Frontal cortex (tissue), 4 donors: Measurements from ENCODE around the gene PRG3. TPM values are rescaled to one million over a fixed set of nuclear protein-coding genes. Genes with fewer than 3 reads are reported as not detected.
"Not testable (repeated sequence)": the region's sequence is repeated elsewhere in the genome, so short reads cannot be mapped to it uniquely, and the experiment has no call there.

Source experiments
- DNase-seq, 2 donors: peaks; one replicate each; pipeline ENCODE4 v3.0.0; 2012; ENCODE audit warnings: low spot score in 2 of 2
- FAIRE-seq: peaks from 2 replicates; lab custom pipeline; 2012; peaks lifted over from hg19 to GRCh38; lab: Jason Lieb, UNC
- total RNA-seq: library from RNA; depleted of rRNA; stranded (reverse); fragments of >200 nt; gene quantifications from one replicate; pipeline ENCODE4 v1.2.3, GENCODE V29; 2014
- donor health status: control.
- donor health status: control.
- donor health status: control.

PRG3 gene
- total RNA-seq, 1 donor from 2014 or later: not detected

- DNase-seq (no peak), FAIRE-seq (no peak)
Measured at GRCh38 chr11:57363131-57364080, 17.5 kb downstream of the PRG3 start.

GRCh38 chr11:57361926-57362325 is 19.0 kb downstream of the PRG3 start:
- FAIRE-seq: no peak

GRCh38 chr11:57361420-57361819 is 19.5 kb downstream of the PRG3 start:
- DNase-seq, FAIRE-seq: not testable (repeated sequence)

More at GRCh38 chr11:57361926-57362325, 19.0 kb downstream of the PRG3 start:
- no peak for DNase-seq

GRCh38 chr11:57360991-57361390 is 20.0 kb downstream of the PRG3 start:
- DNase-seq (no peak), FAIRE-seq (no peak)

GRCh38 chr11:57359896-57360690 is 20.9 kb downstream of the PRG3 start:
- FAIRE-seq: no peak
- no peak for DNase-seq

- DNase-seq: no peak
- FAIRE-seq: no peak
Measured at GRCh38 chr11:57359396-57359795, 21.6 kb downstream of the PRG3 start.

- no peak for FAIRE-seq
- no peak for DNase-seq
Measured at GRCh38 chr11:57358991-57359390, 22.0 kb downstream of the PRG3 start.

- FAIRE-seq (no peak), DNase-seq (no peak)
Measured at GRCh38 chr11:57358543-57358961, 22.4 kb downstream of the PRG3 start.

GRCh38 chr11:57357856-57358255 is 23.1 kb downstream of the PRG3 start:
- FAIRE-seq (no peak), DNase-seq (no peak)

- DNase-seq: no peak
- FAIRE-seq: no peak
Measured at GRCh38 chr11:57357310-57357709, 23.6 kb downstream of the PRG3 start.

- DNase-seq (no peak), FAIRE-seq (no peak)
Measured at GRCh38 chr11:57356268-57356667, 24.7 kb downstream of the PRG3 start.

- no peak for FAIRE-seq
- DNase-seq: no peak
Measured at GRCh38 chr11:57354699-57355098, 26.3 kb downstream of the PRG3 start.

- no peak for FAIRE-seq
- no peak for DNase-seq
Measured at GRCh38 chr11:57353852-57354251, 27.1 kb downstream of the PRG3 start.

GRCh38 chr11:57353446-57353845 is 27.5 kb downstream of the PRG3 start:
- no peak for FAIRE-seq
- DNase-seq: no peak

- no peak for DNase-seq
- no peak for FAIRE-seq
Measured at GRCh38 chr11:57353036-57353435, 27.9 kb downstream of the PRG3 start.

- DNase-seq (peak in 1 of 2 donors; percentile 70), FAIRE-seq (no peak)
Measured at GRCh38 chr11:57349491-57350274, 31.3 kb downstream of the PRG3 start.

- DNase-seq: no peak
- FAIRE-seq: no peak
Measured at GRCh38 chr11:57348636-57349313, 32.2 kb downstream of the PRG3 start.

- FAIRE-seq (no peak), DNase-seq (no peak)
Measured at GRCh38 chr11:57348052-57348451, 32.9 kb downstream of the PRG3 start.

GRCh38 chr11:57347336-57347735 is 33.6 kb downstream of the PRG3 start:
- FAIRE-seq: no peak
- DNase-seq: no peak
